ENCODE data around the gene MAN2A1. TPM values are rescaled to one million over a fixed set of nuclear protein-coding genes. Genes with fewer than 3 reads are reported as not detected.

MAN2A1 gene
- polyA plus RNA-seq, 6 donors from 2014 or later, result 8.4 to 20.6 (median 17.1) TPM

GRCh38 chr5:109855056-109855455 lies 165.3 kb downstream of the MAN2A1 start:
- Mint-ChIP-seq H3K4me1 (peaks cover 0 to 4% (median 0%) of the 10 kb centered on the region in 3 donors), H3K27ac (no peak overlapping the region), H3K4me3 (no peak overlapping the region), H3K27me3 (no peaks in the 10 kb centered on the region), H3K36me3 (peaks cover 41 to 43% of the 10 kb centered on the region in 2 donors), H3K9me3 (no peaks in the 10 kb centered on the region)
- ATAC-seq (ENCODE audit: low read depth in 2 of 2), result no peak
- no peak for DNase-seq

- DNase-seq (no peak), ATAC-seq (ENCODE audit: low read depth in 2 of 2) (no peak)
- Mint-ChIP-seq H3K9me3 (no peaks in the 10 kb centered on the region), H3K4me3 (no peak overlapping the region), H3K27ac (peak overlapping the region in 5 of 6 donors; percentile 3 to 73 (median 66)), H3K27me3 (no peaks in the 10 kb centered on the region), H3K4me1 (peaks cover 0 to 4% (median 0%) of the 10 kb centered on the region in 3 donors), H3K36me3 (peaks cover 30 to 52% of the 10 kb centered on the region in 2 donors)
These were observed 167.8 kb downstream of the MAN2A1 start for GRCh38 chr5:109857405-109858031.

GRCh38 chr5:109859537-109859936 lies 169.8 kb downstream of the MAN2A1 start:
- Mint-ChIP-seq H3K27me3 (no peaks in the 10 kb centered on the region), H3K4me3 (no peak overlapping the region), H3K27ac (peak overlapping the region in 1 of 6 donors; percentile 0), H3K36me3 (peaks cover 46 to 55% of the 10 kb centered on the region in 2 donors), H3K4me1 (peaks cover 0 to 4% (median 0%) of the 10 kb centered on the region in 3 donors), H3K9me3 (no peaks in the 10 kb centered on the region)
- ATAC-seq (ENCODE audit: low read depth in 2 of 2) (no peak), DNase-seq (no peak)

- no peak overlapping the region for H3K27ac Mint-ChIP-seq
These were observed 172.6 kb downstream of the MAN2A1 start for GRCh38 chr5:109862301-109862700.

GRCh38 chr5:109863752-109864151 lies 174.0 kb downstream of the MAN2A1 start:
- Mint-ChIP-seq H3K9me3 (no peaks in the 10 kb centered on the region), H3K4me1 (peaks cover 0 to under 1% (median 0%) of the 10 kb centered on the region in 3 donors), H3K36me3 (peaks cover 59 to 60% of the 10 kb centered on the region in 2 donors), H3K4me3 (no peak overlapping the region), H3K27ac (no peak overlapping the region), H3K27me3 (no peaks in the 10 kb centered on the region)
- DNase-seq, result no peak
- no peak for ATAC-seq (ENCODE audit: low read depth in 2 of 2)

More at GRCh38 chr5:109862301-109862700, 172.6 kb downstream of the MAN2A1 start:
- Mint-ChIP-seq H3K36me3 (peaks cover 56 to 62% of the 10 kb centered on the region in 2 donors), H3K9me3 (no peaks in the 10 kb centered on the region), H3K4me1 (peaks cover 0 to 4% (median 0%) of the 10 kb centered on the region in 3 donors), H3K4me3 (no peak overlapping the region), H3K27me3 (no peaks in the 10 kb centered on the region)
- DNase-seq (no peak), ATAC-seq (ENCODE audit: low read depth in 2 of 2) (no peak)

- no peak overlapping the region for H3K4me3 Mint-ChIP-seq
- ATAC-seq (ENCODE audit: low read depth in 2 of 2), result no peak
These were observed 175.9 kb downstream of the MAN2A1 start for GRCh38 chr5:109865637-109866036.

GRCh38 chr5:109866051-109866450 lies 176.3 kb downstream of the MAN2A1 start:
- Mint-ChIP-seq H3K4me3 (no peak overlapping the region), H3K27me3 (no peaks in the 10 kb centered on the region), H3K27ac (no peak overlapping the region), H3K36me3 (peaks cover 54 to 63% of the 10 kb centered on the region in 2 donors), H3K4me1 (no peaks in the 10 kb centered on the region), H3K9me3 (peaks cover 0 to 3% (median 0%) of the 10 kb centered on the region in 7 donors)
- DNase-seq (no peak), ATAC-seq (ENCODE audit: low read depth in 2 of 2) (no peak)

More at GRCh38 chr5:109865637-109866036, 175.9 kb downstream of the MAN2A1 start:
- H3K9me3 Mint-ChIP-seq, result peaks cover 0 to 3% (median 0%) of the 10 kb centered on the region in 7 donors
- peak overlapping the region in 1 of 6 donors; percentile 59 for H3K27ac Mint-ChIP-seq
- no peaks in the 10 kb centered on the region for H3K4me1 Mint-ChIP-seq
- H3K36me3 Mint-ChIP-seq, result peaks cover 54 to 63% of the 10 kb centered on the region in 2 donors
- no peaks in the 10 kb centered on the region for H3K27me3 Mint-ChIP-seq
- DNase-seq, result no peak

GRCh38 chr5:109868737-109869136 lies 179.0 kb downstream of the MAN2A1 start:
- ATAC-seq (ENCODE audit: low read depth in 2 of 2), result no peak
- no peak for DNase-seq
- Mint-ChIP-seq H3K9me3 (peaks cover 0 to 9% (median 5%) of the 10 kb centered on the region in 7 donors), H3K36me3 (peaks cover 50 to 51% of the 10 kb centered on the region in 2 donors), H3K4me1 (no peaks in the 10 kb centered on the region), H3K27ac (no peak overlapping the region), H3K27me3 (no peaks in the 10 kb centered on the region), H3K4me3 (no peak overlapping the region)

- ATAC-seq (ENCODE audit: low read depth in 2 of 2) (no peak), DNase-seq (no peak)
- Mint-ChIP-seq H3K36me3 (peaks cover 13 to 21% of the 10 kb centered on the region in 2 donors), H3K4me1 (no peaks in the 10 kb centered on the region), H3K27me3 (no peaks in the 10 kb centered on the region), H3K4me3 (no peak overlapping the region), H3K27ac (no peak overlapping the region), H3K9me3 (peaks cover 0 to 9% (median 5%) of the 10 kb centered on the region in 7 donors)
These were observed 184.0 kb downstream of the MAN2A1 start for GRCh38 chr5:109873687-109874086.

GRCh38 chr5:109874108-109874507 lies 184.4 kb downstream of the MAN2A1 start:
- peaks cover 9 to 20% of the 10 kb centered on the region in 2 donors for H3K36me3 Mint-ChIP-seq
- DNase-seq, result no peak
- no peaks in the 10 kb centered on the region for H3K27me3 Mint-ChIP-seq
- H3K4me3 Mint-ChIP-seq, result no peak overlapping the region
- no peaks in the 10 kb centered on the region for H3K4me1 Mint-ChIP-seq
- ATAC-seq (ENCODE audit: low read depth in 2 of 2), result no peak
- peaks cover 0 to 9% (median 5%) of the 10 kb centered on the region in 7 donors for H3K9me3 Mint-ChIP-seq
- H3K27ac Mint-ChIP-seq, result no peak overlapping the region

GRCh38 chr5:109876030-109876725 lies 186.5 kb downstream of the MAN2A1 start:
- Mint-ChIP-seq H3K9me3 (peaks cover 0 to 8% (median 5%) of the 10 kb centered on the region in 7 donors), H3K27ac (peak overlapping the region in 1 of 6 donors; percentile 33), H3K4me3 (no peak overlapping the region), H3K36me3 (peaks cover 4 to 11% of the 10 kb centered on the region in 2 donors), H3K4me1 (no peaks in the 10 kb centered on the region), H3K27me3 (no peaks in the 10 kb centered on the region)
- DNase-seq (no peak), ATAC-seq (ENCODE audit: low read depth in 2 of 2) (no peak)

GRCh38 chr5:109876941-109877669 lies 187.4 kb downstream of the MAN2A1 start:
- no peak overlapping the region for H3K27ac Mint-ChIP-seq
- H3K36me3 Mint-ChIP-seq, result peaks cover 0 to 10% of the 10 kb centered on the region in 2 donors
- ATAC-seq (ENCODE audit: low read depth in 2 of 2), result no peak
- H3K27me3 Mint-ChIP-seq, result no peaks in the 10 kb centered on the region
- H3K4me3 Mint-ChIP-seq, result no peak overlapping the region
- H3K9me3 Mint-ChIP-seq, result peaks cover 0 to 8% (median 5%) of the 10 kb centered on the region in 7 donors
- H3K4me1 Mint-ChIP-seq, result no peaks in the 10 kb centered on the region
- no peak for DNase-seq

GRCh38 chr5:109877670-109878045 lies 187.9 kb downstream of the MAN2A1 start:
- Mint-ChIP-seq H3K4me1 (no peaks in the 10 kb centered on the region), H3K27me3 (no peaks in the 10 kb centered on the region)

More at GRCh38 chr5:109877670-109878045, 187.9 kb downstream of the MAN2A1 start:
- peaks cover 0 to 3% (median 3%) of the 10 kb centered on the region in 7 donors for H3K9me3 Mint-ChIP-seq
- ATAC-seq (ENCODE audit: low read depth in 2 of 2) (no peak), DNase-seq (no peak)
- H3K4me3 Mint-ChIP-seq, result no peak overlapping the region
- peaks cover 0 to 4% of the 10 kb centered on the region in 2 donors for H3K36me3 Mint-ChIP-seq
- H3K27ac Mint-ChIP-seq, result no peak overlapping the region
